NCI-H2107 (cell line): ENCODE data around the gene ADGRD1.

Experiments used
- DNase-seq: peaks from one replicate; lab custom pipeline; 2025; lab: John Stamatoyannopoulos, UW

Gene ADGRD1

GRCh38 chr12:131090274-131091210 is 136.8 kb downstream of the ADGRD1 start:
- DNase-seq = no peak

GRCh38 chr12:131091413-131091975 is 137.8 kb downstream of the ADGRD1 start:
- no peak for DNase-seq

- no peak for DNase-seq
Measured at GRCh38 chr12:131091976-131092691, 138.4 kb downstream of the ADGRD1 start.

- no peak for DNase-seq
Measured at GRCh38 chr12:131092901-131093603, 139.3 kb downstream of the ADGRD1 start.

GRCh38 chr12:131093604-131093955 is 139.9 kb downstream of the ADGRD1 start:
- no peak for DNase-seq

- no peak for DNase-seq
Measured at GRCh38 chr12:131093971-131094830, 140.5 kb downstream of the ADGRD1 start.

GRCh38 chr12:131094831-131095805 is 141.4 kb downstream of the ADGRD1 start:
- DNase-seq = no peak

- DNase-seq = no peak
Measured at GRCh38 chr12:131095826-131096680, 142.3 kb downstream of the ADGRD1 start.

- no peak for DNase-seq
Measured at GRCh38 chr12:131096681-131097181, 143.0 kb downstream of the ADGRD1 start.

- DNase-seq = no peak
Measured at GRCh38 chr12:131097202-131098177, 143.8 kb downstream of the ADGRD1 start.

GRCh38 chr12:131098178-131098981 is 144.7 kb downstream of the ADGRD1 start:
- DNase-seq = no peak

GRCh38 chr12:131100031-131100674 is 146.4 kb downstream of the ADGRD1 start:
- no peak for DNase-seq

GRCh38 chr12:131101006-131101405 is 147.3 kb downstream of the ADGRD1 start:
- DNase-seq = no peak

GRCh38 chr12:131101703-131102492 is 148.2 kb downstream of the ADGRD1 start:
- DNase-seq = no peak

- no peak for DNase-seq
Measured at GRCh38 chr12:131102493-131102931, 148.8 kb downstream of the ADGRD1 start.
